Rectal smooth muscle tissue (tissue), 1 donor: ENCODE results near the gene NAT10.

Source experiments
- H3K27ac ChIP-seq: one replicate; pipeline ENCODE4 v1.7.0; 2013; ENCODE audit warnings: low read depth, low read length, inconsistent platforms
- H3K27me3 ChIP-seq: one replicate; pipeline ENCODE4 v1.7.0; 2013; ENCODE audit warnings: low read length; ENCODE audit not compliant: control insufficient read depth, insufficient read depth
- H3K36me3 ChIP-seq: one replicate; pipeline ENCODE4 v1.7.0; 2013; ENCODE audit warnings: low read length; ENCODE audit not compliant: control insufficient read depth, insufficient read depth
- H3K4me1 ChIP-seq: one replicate; pipeline ENCODE4 v1.7.0; 2013; ENCODE audit warnings: low read length; ENCODE audit not compliant: control insufficient read depth, insufficient read depth
- H3K4me3 ChIP-seq: one replicate; pipeline ENCODE4 v1.7.0; 2013; ENCODE audit warnings: low read length
- H3K9ac ChIP-seq: one replicate; pipeline ENCODE4 v1.7.0; 2013; ENCODE audit warnings: low read length

Gene NAT10

DNA sequence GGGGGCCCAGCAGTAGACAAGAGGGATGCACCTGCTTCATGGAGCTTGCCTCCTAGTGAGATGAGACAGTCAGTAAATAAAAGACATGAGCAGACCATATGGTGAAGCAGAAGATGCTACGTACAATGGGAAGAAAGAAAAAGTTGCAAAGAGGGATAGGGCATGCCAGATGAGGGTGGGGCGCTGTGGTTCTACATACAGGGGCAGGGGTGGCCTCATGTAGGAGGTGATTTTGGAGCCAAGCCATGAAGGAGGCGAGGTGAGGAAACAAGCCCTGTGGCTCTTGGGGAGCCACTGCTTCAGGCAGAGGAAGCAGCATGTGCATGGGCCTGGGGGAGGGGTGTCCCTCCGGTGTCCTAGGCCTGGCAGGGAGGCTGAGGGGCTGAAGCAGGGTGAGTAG is 15.2 kb downstream of the NAT10 start:
- H3K36me3 ChIP-seq, result peaks cover 34% of the 10 kb centered on the region
- no peak overlapping the region for H3K9ac ChIP-seq
- no peak overlapping the region for H3K27ac ChIP-seq
- no peaks in the 10 kb centered on the region for H3K27me3 ChIP-seq
- H3K4me1 ChIP-seq, result no peaks in the 10 kb centered on the region
- H3K4me3 ChIP-seq, result no peak overlapping the region

DNA sequence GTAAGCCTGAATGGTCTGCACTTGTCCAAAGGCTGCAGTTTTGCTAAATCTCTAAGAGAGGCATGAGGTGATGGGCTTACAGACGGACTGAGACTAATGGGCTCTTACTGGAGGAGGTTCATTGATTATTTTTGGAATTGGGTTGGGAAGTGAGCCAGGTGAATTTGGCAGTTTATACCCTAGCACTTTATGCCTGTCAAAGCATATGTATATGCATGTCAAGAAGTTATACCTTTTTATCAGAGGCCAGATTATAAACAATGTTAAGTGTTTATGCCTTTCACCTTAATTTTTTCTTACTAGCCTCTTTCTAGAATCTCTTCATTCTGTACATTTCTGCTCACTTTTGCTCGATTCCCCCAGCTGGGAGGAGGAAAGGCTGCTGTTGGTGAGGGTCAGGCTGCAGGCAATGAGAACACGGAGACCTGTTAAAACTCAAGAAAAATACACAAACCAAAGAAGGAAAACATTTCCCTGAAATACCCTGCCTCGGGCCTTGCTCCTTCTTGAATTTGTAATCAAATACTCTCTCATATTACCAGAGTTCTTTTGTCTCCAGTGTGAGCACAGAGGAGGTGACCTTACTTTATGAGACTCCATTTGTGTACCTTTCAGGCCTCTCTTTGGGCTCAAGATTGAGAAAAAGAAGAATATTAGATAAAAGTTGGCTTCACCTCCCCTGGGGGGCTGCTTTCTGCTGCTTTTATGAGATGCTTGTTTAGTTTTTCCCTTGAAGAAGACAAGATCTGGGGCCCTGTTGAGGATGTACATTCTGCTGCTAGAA is 19.6 kb downstream of the NAT10 start:
- no peaks in the 10 kb centered on the region for H3K27me3 ChIP-seq
- no peak overlapping the region for H3K4me3 ChIP-seq
- no peaks in the 10 kb centered on the region for H3K4me1 ChIP-seq
- H3K36me3 ChIP-seq, result peaks cover 37% of the 10 kb centered on the region
- no peak overlapping the region for H3K9ac ChIP-seq
- no peak overlapping the region for H3K27ac ChIP-seq

DNA sequence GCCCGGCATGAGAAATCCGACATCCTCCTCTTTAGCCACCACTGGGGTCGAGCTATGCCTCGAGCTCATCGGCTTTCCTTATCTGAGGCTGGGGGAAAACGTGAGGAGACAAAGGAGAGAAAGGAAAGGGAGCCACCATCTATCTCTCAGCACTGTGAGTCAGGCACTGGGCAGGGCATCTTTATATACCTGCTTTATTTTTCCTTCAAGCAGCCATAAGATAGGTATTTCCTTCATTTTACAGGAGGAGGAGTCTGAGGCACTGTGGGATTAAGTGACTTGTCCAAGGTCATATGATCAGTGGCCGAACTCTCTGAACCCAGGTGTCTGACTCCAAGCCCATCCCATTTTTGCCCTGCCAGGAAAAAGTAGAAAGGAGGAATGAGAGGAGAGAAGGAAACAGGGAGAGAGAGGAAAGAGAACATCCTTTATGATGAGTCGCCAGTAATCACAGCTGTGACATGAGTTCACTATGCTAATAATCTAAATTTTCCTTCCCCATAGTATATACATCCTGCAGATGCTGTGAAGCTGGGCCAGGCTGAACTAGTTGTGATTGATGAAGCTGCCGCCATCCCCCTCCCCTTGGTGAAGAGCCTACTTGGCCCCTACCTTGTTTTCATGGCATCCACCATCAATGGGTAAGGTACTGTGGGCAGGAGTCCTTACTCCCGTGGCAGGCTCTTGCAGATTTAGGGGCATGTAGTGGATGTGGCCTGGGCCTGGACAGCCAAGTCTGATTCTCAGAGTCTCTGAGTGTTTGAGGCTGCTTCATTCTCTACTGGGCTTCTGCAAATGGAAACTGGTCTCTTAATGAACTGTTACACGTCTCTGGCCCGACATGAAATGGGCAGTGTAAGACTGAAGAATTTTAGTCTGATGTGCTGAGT is 21.8 kb downstream of the NAT10 start:
- no peaks in the 10 kb centered on the region for H3K27me3 ChIP-seq
- peaks cover 36% of the 10 kb centered on the region for H3K36me3 ChIP-seq
- no peak overlapping the region for H3K9ac ChIP-seq
- H3K4me1 ChIP-seq, result no peaks in the 10 kb centered on the region
- no peak overlapping the region for H3K27ac ChIP-seq
- H3K4me3 ChIP-seq, result no peak overlapping the region

DNA sequence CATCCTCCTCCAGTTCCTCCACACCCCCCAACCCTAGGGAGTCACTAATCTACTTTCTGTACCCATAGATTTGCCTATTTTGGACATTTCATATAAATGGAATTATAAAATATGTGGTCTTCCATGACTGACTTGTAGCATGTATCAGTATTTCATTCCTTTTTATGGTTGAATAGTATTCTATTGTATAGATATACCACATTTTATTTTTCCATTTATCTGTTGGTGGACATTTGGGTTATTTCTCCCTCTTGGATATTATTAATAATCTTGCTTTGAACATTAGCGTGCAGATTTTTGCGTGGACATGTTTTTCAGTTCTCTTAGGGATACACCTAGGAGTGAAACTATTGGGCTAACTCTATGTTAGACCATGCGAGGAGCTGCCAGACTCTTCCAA is 23.4 kb downstream of the NAT10 start:
- Histone ChIP-seq H3K4me1 (no peaks in the 10 kb centered on the region), H3K9ac (no peak overlapping the region), H3K4me3 (no peak overlapping the region), H3K27me3 (no peaks in the 10 kb centered on the region), H3K27ac (no peak overlapping the region), H3K36me3 (peaks cover 35% of the 10 kb centered on the region)

DNA sequence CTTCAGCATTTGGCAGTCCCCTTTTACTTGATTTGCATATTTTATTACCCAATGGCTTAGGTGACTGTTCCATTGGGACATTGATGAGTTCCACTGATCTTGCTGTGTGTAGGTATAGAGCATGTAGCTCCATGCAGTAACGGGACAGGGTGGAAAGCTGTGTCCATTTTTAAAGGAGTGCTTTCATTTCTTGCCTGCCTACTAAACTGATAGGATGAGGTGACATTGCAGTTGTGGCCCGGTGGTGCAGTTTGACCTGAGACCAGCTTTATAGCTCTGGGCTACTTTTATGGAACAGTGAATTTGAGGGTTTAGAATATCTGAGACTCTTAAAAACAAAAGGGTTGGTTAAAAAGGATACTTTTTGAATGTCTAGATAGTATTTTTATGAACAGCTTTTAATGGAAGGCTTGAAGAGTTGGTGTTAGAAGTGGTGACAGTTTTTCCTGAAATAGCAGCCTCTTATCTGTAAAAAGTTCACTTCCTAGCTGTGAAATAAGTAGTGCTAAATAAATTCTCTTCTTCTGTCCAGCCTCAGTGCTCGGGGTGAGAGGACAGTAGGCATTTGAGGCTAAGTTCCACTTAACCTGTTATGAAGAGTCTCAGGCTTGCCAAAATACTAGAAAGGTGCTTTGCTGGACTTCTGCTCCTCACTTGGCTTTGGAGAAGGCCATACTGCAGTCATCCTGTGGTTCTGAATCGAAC is 27.0 kb downstream of the NAT10 start:
- Histone ChIP-seq H3K4me3 (no peak overlapping the region), H3K4me1 (no peaks in the 10 kb centered on the region), H3K27ac (no peak overlapping the region), H3K9ac (no peak overlapping the region), H3K27me3 (no peaks in the 10 kb centered on the region), H3K36me3 (peaks cover 45% of the 10 kb centered on the region)

DNA sequence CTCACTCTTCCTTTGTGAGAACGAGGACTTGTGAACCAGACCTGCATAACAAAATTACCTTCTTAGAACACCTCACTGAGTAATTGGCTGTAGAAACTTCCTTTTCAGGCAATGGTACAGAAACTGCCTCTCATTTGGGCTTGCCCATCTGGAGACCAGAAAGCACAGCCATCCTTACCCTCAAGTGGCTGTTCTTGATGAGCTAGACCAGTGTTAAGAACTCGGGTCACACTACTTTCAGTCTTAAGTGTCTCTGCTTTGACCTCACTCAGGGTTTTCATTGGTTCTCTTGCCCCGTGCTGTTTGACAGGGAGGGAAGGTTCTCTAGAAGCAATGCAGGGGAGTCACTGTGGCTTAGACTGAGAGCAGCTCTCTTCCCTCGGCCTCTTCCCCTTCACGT is 29.3 kb downstream of the NAT10 start:
- H3K4me1 ChIP-seq, result no peaks in the 10 kb centered on the region
- peaks cover 59% of the 10 kb centered on the region for H3K36me3 ChIP-seq
- no peak overlapping the region for H3K27ac ChIP-seq
- H3K9ac ChIP-seq, result no peak overlapping the region
- H3K27me3 ChIP-seq, result no peaks in the 10 kb centered on the region
- no peak overlapping the region for H3K4me3 ChIP-seq

DNA sequence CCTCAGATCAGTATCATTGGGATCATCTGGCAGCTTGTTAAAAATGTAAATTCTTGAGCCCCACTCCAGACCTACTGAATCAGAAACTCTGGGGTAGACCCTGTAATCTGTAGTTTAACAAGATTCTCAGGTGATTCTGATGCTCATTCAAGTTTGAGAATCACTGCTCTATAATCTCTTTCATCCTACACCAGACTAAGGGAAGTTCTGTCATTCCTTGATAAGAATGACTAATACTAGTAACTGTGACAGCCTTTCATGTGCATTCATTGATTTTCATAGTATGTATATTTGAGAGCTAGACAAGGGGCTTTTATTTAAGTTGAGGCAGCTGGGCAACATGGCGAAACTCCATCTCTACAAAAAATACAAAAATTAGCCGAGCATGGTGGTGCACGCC is 30.0 kb downstream of the NAT10 start:
- Histone ChIP-seq H3K9ac (no peak overlapping the region), H3K27me3 (no peaks in the 10 kb centered on the region), H3K4me1 (no peaks in the 10 kb centered on the region), H3K4me3 (no peak overlapping the region), H3K36me3 (peaks cover 63% of the 10 kb centered on the region), H3K27ac (no peak overlapping the region)

DNA sequence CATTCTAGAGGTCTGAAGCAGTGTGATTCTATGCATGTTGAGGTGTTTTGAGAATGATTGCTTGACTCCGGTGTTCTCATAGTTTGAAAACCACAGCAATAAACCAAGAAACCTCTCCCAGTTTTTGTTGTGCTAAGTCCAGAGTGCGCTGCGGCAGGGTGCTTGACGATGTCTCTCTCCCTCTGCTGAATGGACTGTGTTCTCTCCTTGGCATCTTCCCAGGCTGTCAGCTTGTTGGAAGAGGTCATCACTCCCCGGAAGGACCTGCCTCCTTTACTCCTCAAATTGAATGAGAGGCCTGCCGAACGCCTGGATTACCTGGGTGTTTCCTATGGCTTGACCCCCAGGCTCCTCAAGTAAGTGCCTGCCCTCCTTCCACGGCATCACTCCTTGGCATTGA is 31.0 kb downstream of the NAT10 start:
- H3K36me3 ChIP-seq, result peaks cover 66% of the 10 kb centered on the region
- H3K4me3 ChIP-seq, result no peak overlapping the region
- no peak overlapping the region for H3K27ac ChIP-seq
- no peaks in the 10 kb centered on the region for H3K27me3 ChIP-seq
- H3K4me1 ChIP-seq, result no peaks in the 10 kb centered on the region
- H3K9ac ChIP-seq, result no peak overlapping the region

DNA sequence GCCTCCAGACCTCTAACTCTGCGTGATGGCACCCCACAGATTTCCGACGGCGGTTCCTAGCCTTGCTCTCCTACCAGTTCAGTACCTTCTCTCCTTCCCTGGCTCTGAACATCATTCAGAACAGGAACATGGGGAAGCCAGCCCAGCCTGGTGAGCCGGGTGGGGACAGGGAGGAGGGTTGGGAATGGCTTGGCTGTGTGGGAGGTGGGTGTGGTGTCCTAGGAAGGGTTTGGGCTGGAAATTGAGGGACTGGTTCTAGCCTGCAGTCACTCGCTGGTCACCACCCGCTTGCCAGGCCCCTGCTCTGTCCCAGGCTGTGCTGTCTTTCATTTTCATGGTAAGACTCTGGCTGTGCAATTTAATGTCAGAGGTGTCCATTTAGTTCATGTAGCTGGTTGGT is 33.9 kb downstream of the NAT10 start:
- no peak overlapping the region for H3K27ac ChIP-seq
- H3K4me1 ChIP-seq, result no peaks in the 10 kb centered on the region
- peaks cover 77% of the 10 kb centered on the region for H3K36me3 ChIP-seq
- no peak overlapping the region for H3K4me3 ChIP-seq
- H3K9ac ChIP-seq, result no peak overlapping the region
- H3K27me3 ChIP-seq, result no peaks in the 10 kb centered on the region

DNA sequence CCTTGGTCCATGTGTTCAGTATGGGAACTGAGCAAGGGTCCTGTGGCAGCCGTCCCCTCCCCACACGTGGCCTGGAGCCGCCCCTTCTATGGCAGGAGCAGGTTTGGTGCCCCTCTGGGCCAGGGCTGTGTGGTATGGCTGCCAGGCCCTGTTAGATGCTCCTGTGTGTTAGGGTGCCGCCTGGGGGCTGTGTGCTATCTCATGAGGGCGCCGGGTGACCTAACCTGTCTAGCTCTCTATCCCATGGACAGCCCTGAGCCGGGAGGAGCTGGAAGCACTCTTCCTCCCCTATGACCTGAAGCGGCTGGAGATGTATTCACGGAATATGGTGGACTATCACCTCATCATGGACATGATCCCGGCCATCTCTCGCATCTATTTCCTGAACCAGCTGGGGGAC is 34.7 kb downstream of the NAT10 start:
- Histone ChIP-seq H3K36me3 (peaks cover 73% of the 10 kb centered on the region), H3K4me3 (no peak overlapping the region), H3K27me3 (no peaks in the 10 kb centered on the region), H3K9ac (no peak overlapping the region), H3K4me1 (no peaks in the 10 kb centered on the region), H3K27ac (no peak overlapping the region)

DNA sequence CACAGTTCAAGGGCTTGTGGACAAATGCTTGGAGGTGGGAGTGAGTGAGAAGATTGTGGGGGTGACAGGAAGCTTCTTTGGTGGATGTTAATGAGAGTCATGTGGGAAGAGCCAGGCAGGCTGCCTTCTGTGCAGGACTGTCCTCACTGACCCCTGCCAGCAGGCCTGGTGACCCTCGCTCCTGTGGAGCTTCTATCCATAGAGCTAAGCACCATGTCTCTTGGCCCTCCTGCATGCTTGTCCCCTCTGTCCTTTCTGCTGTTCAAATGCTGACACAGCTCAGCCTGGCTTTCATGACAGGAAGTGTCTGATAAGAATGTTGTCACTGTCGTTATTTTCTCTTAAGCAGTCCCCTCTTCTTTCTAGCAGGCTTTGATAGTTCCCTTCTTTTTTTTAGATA is 37.6 kb downstream of the NAT10 start:
- no peaks in the 10 kb centered on the region for H3K27me3 ChIP-seq
- no peaks in the 10 kb centered on the region for H3K4me1 ChIP-seq
- peaks cover 67% of the 10 kb centered on the region for H3K36me3 ChIP-seq
- no peak overlapping the region for H3K27ac ChIP-seq
- H3K4me3 ChIP-seq, result no peak overlapping the region
- H3K9ac ChIP-seq, result no peak overlapping the region

DNA sequence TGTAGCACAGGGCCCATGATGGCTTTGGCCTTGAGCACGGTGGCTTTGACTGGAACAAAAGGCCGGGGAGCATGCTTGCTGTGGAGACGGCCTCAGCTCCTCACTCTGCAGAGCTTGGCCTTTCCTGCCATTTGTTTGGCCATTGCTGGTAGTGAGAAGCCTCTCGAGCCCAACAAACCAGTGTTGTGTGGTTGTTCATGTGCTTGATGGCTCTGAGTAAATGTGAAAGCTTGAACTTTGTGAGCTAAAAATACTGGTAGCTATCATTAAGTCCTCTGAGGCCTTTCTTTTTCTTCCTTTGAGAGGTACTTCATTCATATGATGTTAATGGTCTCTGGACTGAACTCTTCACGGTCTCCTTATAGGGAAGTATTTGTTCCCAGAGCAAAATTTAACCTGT is 39.6 kb downstream of the NAT10 start:
- no peaks in the 10 kb centered on the region for H3K4me1 ChIP-seq
- H3K27ac ChIP-seq, result no peak overlapping the region
- peaks cover 60% of the 10 kb centered on the region for H3K36me3 ChIP-seq

More for the DNA sequence above, 39.6 kb downstream of the NAT10 start:
- H3K9ac ChIP-seq, result no peak overlapping the region
- no peak overlapping the region for H3K4me3 ChIP-seq
- no peaks in the 10 kb centered on the region for H3K27me3 ChIP-seq
